ENCODE data around the gene S100A6. TPM values are rescaled to one million over a fixed set of nuclear protein-coding genes. Genes with fewer than 3 reads are reported as not detected.

Gene S100A6
- polyA plus RNA-seq, 1 donor from 2014 or later, result 397 TPM

GRCh38 chr1:153515504-153516394 lies 20.0 kb downstream of the S100A6 start:
- peaks cover 0 to 3% (median 2%) of the 10 kb centered on the region in 3 donors for H3K4me1 Mint-ChIP-seq
- no peak overlapping the region for H3K27ac Mint-ChIP-seq
- no peaks in the 10 kb centered on the region for H3K36me3 Mint-ChIP-seq
- no peaks in the 10 kb centered on the region for H3K9me3 Mint-ChIP-seq
- H3K27me3 Mint-ChIP-seq, result peaks cover 6% of the 10 kb centered on the region
- no peak overlapping the region for H3K4me3 Mint-ChIP-seq

GRCh38 chr1:153513666-153514065 lies 22.1 kb downstream of the S100A6 start:
- Mint-ChIP-seq H3K27me3 (peaks cover 2% of the 10 kb centered on the region), H3K27ac (peak overlapping the region in 1 of 3 donors; percentile 62)

DNA sequence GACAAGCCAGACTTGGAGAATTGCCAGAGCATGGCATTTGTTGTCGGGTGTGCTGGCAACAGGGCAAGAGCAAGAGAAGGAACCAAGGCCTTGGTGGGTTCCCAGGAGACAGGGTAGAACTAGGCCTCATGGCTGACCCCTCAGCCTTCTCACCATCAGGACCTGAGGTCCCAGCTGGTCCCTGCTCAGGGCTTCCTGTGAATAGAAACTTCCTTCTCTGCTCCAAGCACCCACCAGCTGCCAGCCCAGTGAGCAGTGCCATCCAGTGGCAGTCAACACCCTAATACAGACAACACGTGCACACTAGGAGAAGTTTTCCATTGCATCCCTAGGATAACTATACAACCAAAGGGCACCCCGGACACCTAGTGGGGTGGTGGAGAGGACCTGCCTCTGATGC lies 22.8 kb downstream of the S100A6 start:
- peaks cover 2% of the 10 kb centered on the region for H3K27me3 Mint-ChIP-seq
- H3K27ac Mint-ChIP-seq, result no peak overlapping the region
- no peak overlapping the region for H3K4me3 Mint-ChIP-seq
- no peaks in the 10 kb centered on the region for H3K9me3 Mint-ChIP-seq
- H3K36me3 Mint-ChIP-seq, result no peaks in the 10 kb centered on the region
- peaks cover 0 to 2% (median 0%) of the 10 kb centered on the region in 3 donors for H3K4me1 Mint-ChIP-seq

More at GRCh38 chr1:153513666-153514065, 22.1 kb downstream of the S100A6 start:
- Mint-ChIP-seq H3K4me3 (no peak overlapping the region), H3K36me3 (no peaks in the 10 kb centered on the region), H3K9me3 (no peaks in the 10 kb centered on the region), H3K4me1 (peaks cover 0 to 4% (median 3%) of the 10 kb centered on the region in 3 donors)

GRCh38 chr1:153510984-153511410 lies 24.8 kb downstream of the S100A6 start:
- Mint-ChIP-seq H3K4me3 (no peak overlapping the region), H3K36me3 (no peaks in the 10 kb centered on the region), H3K9me3 (no peaks in the 10 kb centered on the region), H3K27ac (no peak overlapping the region), H3K27me3 (peaks cover 2% of the 10 kb centered on the region), H3K4me1 (peaks cover 0 to 2% (median 0%) of the 10 kb centered on the region in 3 donors)

GRCh38 chr1:153509729-153510354 lies 25.9 kb downstream of the S100A6 start:
- Mint-ChIP-seq H3K4me3 (no peak overlapping the region), H3K27ac (no peak overlapping the region), H3K9me3 (no peaks in the 10 kb centered on the region), H3K36me3 (no peaks in the 10 kb centered on the region), H3K27me3 (peaks cover 2% of the 10 kb centered on the region), H3K4me1 (peaks cover 0 to 2% (median 0%) of the 10 kb centered on the region in 3 donors)

GRCh38 chr1:153509036-153509435 lies 26.8 kb downstream of the S100A6 start:
- no peaks in the 10 kb centered on the region for H3K36me3 Mint-ChIP-seq
- peaks cover 0 to 2% (median 0%) of the 10 kb centered on the region in 3 donors for H3K4me1 Mint-ChIP-seq
- H3K27ac Mint-ChIP-seq, result no peak overlapping the region
- peaks cover 2% of the 10 kb centered on the region for H3K27me3 Mint-ChIP-seq
- no peak overlapping the region for H3K4me3 Mint-ChIP-seq
- no peaks in the 10 kb centered on the region for H3K9me3 Mint-ChIP-seq

DNA sequence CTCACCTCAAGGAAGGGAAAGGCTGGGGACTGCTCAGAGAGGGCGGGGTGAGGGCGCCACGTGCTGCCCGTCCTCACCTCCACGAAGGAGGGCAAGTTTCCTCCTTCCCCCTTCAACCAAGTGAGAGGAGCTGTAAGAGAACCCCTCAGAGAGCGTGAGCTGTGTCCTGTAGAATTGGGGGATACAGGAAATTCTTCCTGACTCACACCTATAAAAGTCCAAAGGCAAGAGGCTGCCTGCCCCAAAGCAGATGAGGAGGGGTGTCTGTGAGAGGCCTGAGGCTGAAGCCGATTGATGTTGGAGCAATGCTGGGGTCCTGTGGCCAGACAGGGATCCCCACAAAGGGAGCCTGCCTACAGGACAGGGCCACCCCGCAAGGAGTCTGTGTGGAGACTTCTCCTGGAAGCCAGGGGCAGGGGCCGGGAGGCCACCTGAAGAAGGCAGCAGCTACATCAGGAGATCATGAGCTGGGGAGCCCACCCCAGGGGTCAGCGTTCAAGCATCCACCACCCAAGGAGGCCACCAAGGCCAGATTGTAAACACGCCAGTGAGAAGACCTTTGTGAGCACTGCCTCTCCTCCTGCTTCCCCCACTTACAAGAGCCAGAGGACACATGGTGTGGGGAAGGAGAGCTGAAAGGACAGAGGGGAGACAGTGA lies 27.7 kb downstream of the S100A6 start:
- Mint-ChIP-seq H3K4me3 (peak overlapping the region in 1 of 4 donors; percentile 12), H3K36me3 (no peaks in the 10 kb centered on the region), H3K27ac (no peak overlapping the region), H3K9me3 (no peaks in the 10 kb centered on the region), H3K27me3 (peaks cover 2% of the 10 kb centered on the region), H3K4me1 (peaks cover 0 to 2% (median 0%) of the 10 kb centered on the region in 3 donors)

DNA sequence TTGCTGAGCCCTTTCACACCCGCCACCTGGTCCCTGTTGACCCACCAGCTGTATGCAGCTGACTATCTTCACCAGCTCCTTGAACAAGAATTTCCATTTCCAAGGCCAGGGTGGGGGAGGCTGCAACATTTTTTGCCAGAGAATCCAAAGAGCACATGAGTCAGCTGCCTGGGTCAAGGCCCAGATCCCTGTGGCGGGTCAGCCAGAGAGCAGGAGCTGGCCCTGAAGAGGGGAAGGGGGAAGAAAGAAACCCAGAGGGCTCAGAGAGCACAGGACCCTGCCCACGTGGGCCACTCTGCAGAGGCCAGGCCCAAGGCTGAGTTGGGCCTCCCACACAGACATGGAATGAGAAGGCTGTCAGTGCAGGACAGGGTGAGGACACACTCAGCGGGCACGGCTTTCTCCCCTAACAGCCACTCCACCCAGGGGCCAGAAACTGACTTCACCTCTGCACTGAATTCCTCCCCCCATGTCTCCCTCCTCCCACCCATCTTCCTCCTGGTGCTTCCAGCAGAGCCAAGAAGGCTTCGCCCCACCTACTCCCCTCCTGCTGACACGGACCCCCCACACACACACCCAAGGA lies 28.9 kb downstream of the S100A6 start:
- Mint-ChIP-seq H3K36me3 (no peaks in the 10 kb centered on the region), H3K4me3 (no peak overlapping the region), H3K27me3 (peaks cover 1% of the 10 kb centered on the region), H3K27ac (no peak overlapping the region), H3K4me1 (peaks cover 0 to 2% (median 0%) of the 10 kb centered on the region in 3 donors), H3K9me3 (no peaks in the 10 kb centered on the region)

- no peaks in the 10 kb centered on the region for H3K36me3 Mint-ChIP-seq
- no peaks in the 10 kb centered on the region for H3K27me3 Mint-ChIP-seq
- no peaks in the 10 kb centered on the region for H3K9me3 Mint-ChIP-seq
- H3K27ac Mint-ChIP-seq, result no peak overlapping the region
- no peak overlapping the region for H3K4me3 Mint-ChIP-seq
- H3K4me1 Mint-ChIP-seq, result peaks cover 0 to 2% (median 0%) of the 10 kb centered on the region in 3 donors
Observed at GRCh38 chr1:153506386-153506785, 29.4 kb downstream of the S100A6 start.

DNA sequence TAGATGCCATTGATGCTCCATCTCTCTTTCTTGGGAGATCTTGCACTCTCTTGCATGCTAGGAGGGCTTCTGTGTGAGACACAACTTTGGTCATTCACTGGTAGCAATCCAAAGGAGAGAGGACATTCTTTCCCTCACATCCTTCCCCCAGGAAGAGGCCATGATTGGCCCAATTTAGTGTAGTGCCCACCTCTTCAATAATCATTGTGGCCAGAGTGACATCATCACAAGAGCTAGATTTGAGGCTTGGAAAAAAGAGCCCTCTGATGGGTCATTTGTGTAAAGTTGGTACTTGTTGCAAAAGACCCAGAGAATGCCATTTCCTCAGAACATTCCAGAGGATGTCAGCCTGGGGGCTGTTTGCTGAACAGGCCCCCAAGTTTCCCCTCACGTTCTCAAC lies 30.2 kb downstream of the S100A6 start:
- H3K4me3 Mint-ChIP-seq, result no peak overlapping the region

DNA sequence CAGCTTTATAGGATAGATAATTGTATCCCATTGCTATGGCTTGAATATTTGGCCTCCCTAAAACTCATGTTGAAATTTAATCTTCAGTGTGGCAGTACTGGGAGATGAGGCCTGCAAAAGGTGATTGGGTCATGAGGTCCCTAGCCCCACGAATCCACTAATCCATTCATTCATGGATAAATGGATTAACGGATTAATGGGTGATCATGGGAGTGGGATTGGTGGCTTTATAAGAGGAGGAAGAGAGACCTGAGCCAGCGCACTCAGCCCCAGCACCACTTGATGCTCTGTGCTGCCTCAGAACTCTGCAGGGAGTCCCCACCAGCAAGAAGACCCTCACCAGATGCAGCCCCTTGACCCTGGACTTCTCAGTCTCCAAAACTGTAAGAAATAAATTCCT lies 32.0 kb downstream of the S100A6 start:
- Mint-ChIP-seq H3K4me3 (no peak overlapping the region), H3K36me3 (no peaks in the 10 kb centered on the region), H3K4me1 (no peaks in the 10 kb centered on the region), H3K27me3 (peaks cover 10% of the 10 kb centered on the region), H3K9me3 (no peaks in the 10 kb centered on the region), H3K27ac (no peak overlapping the region)

More for the DNA sequence above, 30.2 kb downstream of the S100A6 start:
- H3K36me3 Mint-ChIP-seq, result no peaks in the 10 kb centered on the region
- no peaks in the 10 kb centered on the region for H3K9me3 Mint-ChIP-seq
- H3K27ac Mint-ChIP-seq, result no peak overlapping the region
- H3K27me3 Mint-ChIP-seq, result no peaks in the 10 kb centered on the region
- peaks cover 0 to under 1% (median 0%) of the 10 kb centered on the region in 3 donors for H3K4me1 Mint-ChIP-seq

DNA sequence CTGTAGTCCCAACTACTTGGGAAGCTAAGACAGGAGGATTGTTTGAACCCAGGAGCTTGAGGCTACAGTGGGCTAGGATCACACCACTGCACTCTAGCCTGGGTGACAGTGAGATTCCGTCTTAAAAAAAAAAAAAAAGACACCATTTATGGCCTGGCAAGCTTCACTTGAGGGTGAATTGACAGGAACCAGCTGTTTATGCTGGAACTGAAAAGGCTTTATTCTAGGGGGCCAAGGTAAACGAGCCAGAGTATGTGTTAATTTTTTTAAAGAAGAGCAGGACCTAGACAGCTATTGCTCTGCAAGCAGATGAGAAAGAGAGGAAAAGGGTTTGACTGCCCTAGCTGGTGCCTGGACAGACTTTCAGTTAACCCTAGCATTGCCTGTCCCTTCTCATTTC lies 37.0 kb downstream of the S100A6 start:
- H3K27me3 Mint-ChIP-seq, result peaks cover 16% of the 10 kb centered on the region
- no peaks in the 10 kb centered on the region for H3K36me3 Mint-ChIP-seq
- no peak overlapping the region for H3K27ac Mint-ChIP-seq
- H3K4me1 Mint-ChIP-seq, result peaks cover 0 to 4% (median 4%) of the 10 kb centered on the region in 3 donors
- no peaks in the 10 kb centered on the region for H3K9me3 Mint-ChIP-seq
- no peak overlapping the region for H3K4me3 Mint-ChIP-seq

DNA sequence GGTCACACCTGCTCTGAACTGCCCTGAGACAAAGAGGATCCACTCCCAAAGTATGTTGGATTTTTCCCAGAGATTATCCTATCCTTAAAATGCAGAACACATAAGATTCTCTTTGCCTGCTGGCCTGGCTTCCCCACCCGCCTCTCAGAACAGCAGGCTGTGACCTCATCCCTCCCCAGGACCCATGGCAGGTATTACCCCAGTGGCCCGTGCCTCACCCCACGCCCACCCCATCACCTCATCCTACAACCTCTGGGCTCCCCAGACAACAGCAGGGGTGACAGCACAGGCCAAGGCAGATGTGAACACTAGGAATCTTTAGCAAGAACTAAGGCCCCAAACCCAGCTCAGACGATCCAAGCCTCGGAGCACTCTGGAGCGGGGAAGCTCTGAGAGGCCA lies 40.3 kb downstream of the S100A6 start:
- H3K27ac Mint-ChIP-seq, result no peak overlapping the region
- H3K36me3 Mint-ChIP-seq, result no peaks in the 10 kb centered on the region
- H3K9me3 Mint-ChIP-seq, result no peaks in the 10 kb centered on the region
- peaks cover 0 to 4% (median 4%) of the 10 kb centered on the region in 3 donors for H3K4me1 Mint-ChIP-seq
- peaks cover 19% of the 10 kb centered on the region for H3K27me3 Mint-ChIP-seq
- H3K4me3 Mint-ChIP-seq, result no peak overlapping the region

GRCh38 chr1:153494976-153495535 lies 40.7 kb downstream of the S100A6 start:
- Mint-ChIP-seq H3K27me3 (peaks cover 19% of the 10 kb centered on the region), H3K36me3 (no peaks in the 10 kb centered on the region), H3K4me3 (no peak overlapping the region), H3K9me3 (no peaks in the 10 kb centered on the region), H3K4me1 (peaks cover 0 to 4% (median 4%) of the 10 kb centered on the region in 3 donors), H3K27ac (no peak overlapping the region)
